Glutamatergic neuron (in vitro differentiated cells): Measurements from ENCODE around the gene SEC11A. TPM values are rescaled to one million over a fixed set of nuclear protein-coding genes. Genes with fewer than 3 reads are reported as not detected.
A peak's percentile ranks its signal among the peaks of the same experiment; 100 is the strongest.

Experiments used
- DNase-seq: peaks from one replicate; pipeline ENCODE4 v3.0.0; 2022
- H3K27ac Mint-ChIP-seq: one replicate; pipeline ENCODE4 v1.8.0; 2020; ENCODE audit warnings: mild to moderate bottlenecking, mixed read lengths, inconsistent platforms; ENCODE audit not compliant: unreplicated experiment
- H3K27me3 Mint-ChIP-seq: one replicate; pipeline ENCODE4 v1.8.0; 2020; ENCODE audit warnings: mild to moderate bottlenecking, moderate library complexity, mixed read lengths, inconsistent platforms; ENCODE audit not compliant: unreplicated experiment
- H3K36me3 Mint-ChIP-seq: one replicate; pipeline ENCODE4 v1.8.0; 2020; ENCODE audit warnings: mild to moderate bottlenecking, mixed read lengths, inconsistent platforms; ENCODE audit not compliant: unreplicated experiment
- H3K4me1 Mint-ChIP-seq: one replicate; pipeline ENCODE4 v1.8.0; 2020; ENCODE audit warnings: mild to moderate bottlenecking, low read depth, mixed read lengths, inconsistent platforms; ENCODE audit not compliant: unreplicated experiment
- H3K4me3 Mint-ChIP-seq: one replicate; pipeline ENCODE4 v1.8.0; 2020; ENCODE audit warnings: mild to moderate bottlenecking, mixed read lengths, inconsistent platforms; ENCODE audit not compliant: unreplicated experiment
- H3K9me3 Mint-ChIP-seq: one replicate; pipeline ENCODE4 v1.8.0; 2020; ENCODE audit warnings: mild to moderate bottlenecking, moderate library complexity, mixed read lengths, inconsistent platforms; ENCODE audit not compliant: unreplicated experiment
- total RNA-seq: library from RNA; stranded (reverse); fragmentation: NEBNext Ultra II Directional; extraction: Animal tissue kit (Norgen Biotek cat#: 25700); gene quantifications from one replicate; pipeline ENCODE4 v1.2.1, GENCODE V29; 2021; ENCODE audit not compliant: unreplicated experiment
- TF ChIP-seq, protein P1 (sequence below): fragments of 200-600 bp; sonication (generic); IDR thresholded peaks from one replicate; pipeline ENCODE4 v1.5.0; 2021; ENCODE audit not compliant: partially characterized antibody, unreplicated experiment

The SEC11A gene
- total RNA-seq, 1 donor from 2014 or later = 84.3 TPM

DNA sequence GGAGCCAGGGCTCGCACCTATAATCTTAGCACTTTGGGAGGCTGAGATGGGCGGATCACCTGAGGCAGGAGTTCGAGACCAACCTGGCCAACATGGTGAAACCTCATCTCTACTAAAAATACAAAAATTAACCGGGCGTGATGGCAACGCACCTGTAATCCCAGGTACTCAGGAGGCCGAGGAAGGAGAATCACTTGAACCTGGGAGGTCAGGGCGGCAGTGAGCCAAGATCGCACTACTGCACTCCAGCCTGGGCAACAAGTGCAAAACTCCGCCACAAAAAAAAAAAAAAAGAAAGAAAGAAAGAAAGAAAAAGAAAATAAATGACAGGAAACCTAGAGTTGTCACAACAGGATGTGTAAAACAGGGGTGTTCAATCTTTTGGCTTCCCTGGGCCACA lies 54.9 kb downstream of the SEC11A start:
- no peak for DNase-seq
- Mint-ChIP-seq H3K4me3 (no peak overlapping the region), H3K4me1 (peaks cover 14% of the 10 kb centered on the region), H3K36me3 (no peaks in the 10 kb centered on the region), H3K27me3 (peaks cover 9% of the 10 kb centered on the region), H3K9me3 (peaks cover 6% of the 10 kb centered on the region), H3K27ac (no peak overlapping the region)
- TF ChIP-seq, protein P1, sequence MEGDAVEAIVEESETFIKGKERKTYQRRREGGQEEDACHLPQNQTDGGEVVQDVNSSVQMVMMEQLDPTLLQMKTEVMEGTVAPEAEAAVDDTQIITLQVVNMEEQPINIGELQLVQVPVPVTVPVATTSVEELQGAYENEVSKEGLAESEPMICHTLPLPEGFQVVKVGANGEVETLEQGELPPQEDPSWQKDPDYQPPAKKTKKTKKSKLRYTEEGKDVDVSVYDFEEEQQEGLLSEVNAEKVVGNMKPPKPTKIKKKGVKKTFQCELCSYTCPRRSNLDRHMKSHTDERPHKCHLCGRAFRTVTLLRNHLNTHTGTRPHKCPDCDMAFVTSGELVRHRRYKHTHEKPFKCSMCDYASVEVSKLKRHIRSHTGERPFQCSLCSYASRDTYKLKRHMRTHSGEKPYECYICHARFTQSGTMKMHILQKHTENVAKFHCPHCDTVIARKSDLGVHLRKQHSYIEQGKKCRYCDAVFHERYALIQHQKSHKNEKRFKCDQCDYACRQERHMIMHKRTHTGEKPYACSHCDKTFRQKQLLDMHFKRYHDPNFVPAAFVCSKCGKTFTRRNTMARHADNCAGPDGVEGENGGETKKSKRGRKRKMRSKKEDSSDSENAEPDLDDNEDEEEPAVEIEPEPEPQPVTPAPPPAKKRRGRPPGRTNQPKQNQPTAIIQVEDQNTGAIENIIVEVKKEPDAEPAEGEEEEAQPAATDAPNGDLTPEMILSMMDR = no peak

- H3K9me3 Mint-ChIP-seq = peaks cover 6% of the 10 kb centered on the region
- no peak overlapping the region for H3K27ac Mint-ChIP-seq
- H3K36me3 Mint-ChIP-seq = no peaks in the 10 kb centered on the region
- TF ChIP-seq, protein P1 = no peak
- H3K27me3 Mint-ChIP-seq = peaks cover 9% of the 10 kb centered on the region
- H3K4me3 Mint-ChIP-seq = peak overlapping the region; percentile 77
- no peak for DNase-seq
- peaks cover 12% of the 10 kb centered on the region for H3K4me1 Mint-ChIP-seq
These were observed 55.8 kb downstream of the SEC11A start for GRCh38 chr15:84659904-84660781.

- H3K36me3 Mint-ChIP-seq = no peaks in the 10 kb centered on the region
- no peak for DNase-seq
- H3K9me3 Mint-ChIP-seq = peaks cover 6% of the 10 kb centered on the region
- H3K27me3 Mint-ChIP-seq = peaks cover 9% of the 10 kb centered on the region
- TF ChIP-seq, protein P1 = no peak
- peaks cover 15% of the 10 kb centered on the region for H3K4me1 Mint-ChIP-seq
- H3K27ac Mint-ChIP-seq = peak overlapping the region; percentile 4
- peak overlapping the region; percentile 56 for H3K4me3 Mint-ChIP-seq
These were observed 57.0 kb downstream of the SEC11A start for GRCh38 chr15:84658788-84659411.

- peak within 1 kb of the TSS; percentile 76 for H3K4me3 Mint-ChIP-seq
- TF ChIP-seq, protein P1 = peak; percentile 48
These were observed 57.7 kb downstream of the SEC11A start, which contains the start of gene NMB for GRCh38 chr15:84658080-84658787. NMB (minus strand) TSS chr15:84658199; CDS start chr15:84658152, 47 bp downstream.

More at GRCh38 chr15:84658080-84658787, 57.7 kb downstream of the SEC11A start, which contains the start of gene NMB:
- peak; percentile 84 for DNase-seq
- Mint-ChIP-seq H3K27ac (peak within 1 kb of the TSS; percentile 4), H3K36me3 (no peaks in the 10 kb centered on the region), H3K27me3 (peaks cover 9% of the 10 kb centered on the region), H3K9me3 (peaks cover 6% of the 10 kb centered on the region), H3K4me1 (peaks cover 15% of the 10 kb centered on the region)
